GOT3 (cell line): ENCODE data around the gene TNFRSF25.

Experiments
- DNase-seq: peaks from one replicate; lab custom pipeline; 2025; ENCODE audit warnings: mixed read lengths; lab: John Stamatoyannopoulos, UW

TNFRSF25 gene

GRCh38 chr1:6466023-6466422 is at the start of gene TNFRSF25:
Gene TNFRSF25 (minus strand): TSS chr1:6466173. CDS start chr1:6466107, 66 bp downstream.
- no peak for DNase-seq

GRCh38 chr1:6515771-6516170 is 49.8 kb upstream of the TNFRSF25 start:
- DNase-seq, result no peak

GRCh38 chr1:6513320-6513801 is 47.4 kb upstream of the TNFRSF25 start:
- DNase-seq, result no peak

- DNase-seq, result no peak
Observed at GRCh38 chr1:6512908-6513280, 46.9 kb upstream of the TNFRSF25 start.

GRCh38 chr1:6512245-6512907 is 46.4 kb upstream of the TNFRSF25 start:
- no peak for DNase-seq

GRCh38 chr1:6511561-6512244 is 45.7 kb upstream of the TNFRSF25 start:
- no peak for DNase-seq

- no peak for DNase-seq
Observed at GRCh38 chr1:6511056-6511455, 45.1 kb upstream of the TNFRSF25 start.

- no peak for DNase-seq
Observed at GRCh38 chr1:6510493-6510892, 44.5 kb upstream of the TNFRSF25 start.

GRCh38 chr1:6509919-6510291 is 43.9 kb upstream of the TNFRSF25 start:
- DNase-seq, result no peak

- no peak for DNase-seq
Observed at GRCh38 chr1:6509220-6509918, 43.4 kb upstream of the TNFRSF25 start.

- no peak for DNase-seq
Observed at GRCh38 chr1:6508816-6509189, 42.8 kb upstream of the TNFRSF25 start.

- DNase-seq, result no peak
Observed at GRCh38 chr1:6508154-6508815, 42.3 kb upstream of the TNFRSF25 start.

GRCh38 chr1:6507461-6507911 is 41.5 kb upstream of the TNFRSF25 start:
- DNase-seq, result no peak

GRCh38 chr1:6507037-6507428 is 41.1 kb upstream of the TNFRSF25 start:
- DNase-seq, result no peak

- no peak for DNase-seq
Observed at GRCh38 chr1:6506210-6507036, 40.5 kb upstream of the TNFRSF25 start.

- DNase-seq, result no peak
Observed at GRCh38 chr1:6505367-6506209, 39.6 kb upstream of the TNFRSF25 start.

GRCh38 chr1:6504887-6505286 is 38.9 kb upstream of the TNFRSF25 start:
- no peak for DNase-seq

GRCh38 chr1:6503884-6504602 is 38.1 kb upstream of the TNFRSF25 start:
- DNase-seq, result no peak

GRCh38 chr1:6502000-6502891 is 36.3 kb upstream of the TNFRSF25 start:
- DNase-seq, result no peak
